K562 (cell line): Measurements from ENCODE around the gene STOX1. TPM values are rescaled to one million over a fixed set of nuclear protein-coding genes. Genes with fewer than 3 reads are reported as not detected.
"Not testable (repeated sequence)": the region's sequence is repeated elsewhere in the genome, so short reads cannot be mapped to it uniquely, and the experiment has no call there.

Source experiments
- ATAC-seq: fragments of 200-7000 bp; cut with Tn5 transposase; 3 replicates; pipeline ENCODE4 v1.9.1; 2020; ENCODE audit warnings: moderate library complexity
- BruUV-seq: library from RNA; stranded (reverse); fragments of 400-500 nt; replicated peaks from 2 replicates; lab custom pipeline; 2021; lab: Mats Ljungman, UMichigan
- CTCF ChIA-PET: fragments of 300-600 bp; formaldehyde crosslinking; extraction: SDS; loops from one replicate; lab custom pipeline; 2021; ENCODE audit warnings: low intra/inter-chr PET ratio; lab: Yijun Ruan, JAX
- POLR2A ChIA-PET: fragments of 300-600, 350-650 bp; sonication (Branson Sonifier 250); formaldehyde crosslinking; extraction: SDS; loops from one replicate; lab custom pipeline; 2021; ENCODE audit warnings: antibody characterized with exemption, inconsistent platforms; lab: Yijun Ruan, JAX
- DNase-seq, 4 experiments: peaks; one replicate each; pipeline versions ENCODE4 v3.0.0 to v3.0.0-alpha.2; 2011 to 2018; ENCODE audit warnings: low spot score in 3 of 4, mixed read lengths in 3 of 4; ENCODE audit errors: extremely low read depth in 1 of 4
- FAIRE-seq: peaks from 2 replicates; lab custom pipeline; 2011; peaks lifted over from hg19 to GRCh38; lab: Jason Lieb, UNC
- H2AFZ ChIP-seq: 2 replicates; pipeline ENCODE4 v1.6.0; 2011; ENCODE audit warnings: low read depth, low read length, control low read depth, inconsistent platforms
- H3K27ac ChIP-seq: fragments of 200-600 bp; 3 replicates; pipeline ENCODE4 v1.8.0; 2011; ENCODE audit warnings: low read depth, mild to moderate bottlenecking, control low read depth, inconsistent platforms, low read length, moderate library complexity, mixed read lengths; ENCODE audit errors: extremely low read depth
- H3K27me3 ChIP-seq, 2 experiments: fragments of 300-600 bp in 1 of 2; 2 replicates in 1 of 2; 3 replicates in 1 of 2; pipeline versions ENCODE4 v1.6.0 to v1.8.0; 2011; ENCODE audit warnings: inconsistent platforms in 2 of 2, low read length in 2 of 2, mild to moderate bottlenecking in 1 of 2, mixed read lengths in 1 of 2, moderate library complexity in 1 of 2; ENCODE audit not compliant: control insufficient read depth in 2 of 2, insufficient read depth in 2 of 2
- H3K36me3 ChIP-seq: fragments of 300-600 bp; 3 replicates; pipeline ENCODE4 v1.8.0; 2011; ENCODE audit warnings: mild to moderate bottlenecking, low read length, inconsistent platforms; ENCODE audit not compliant: control insufficient read depth, insufficient read depth
- H3K4me1 ChIP-seq, 2 experiments: fragments of 200-600 bp in 1 of 2; replicated peaks in 1 of 2; 2 replicates in 1 of 2; 3 replicates in 1 of 2; pipeline versions ENCODE4 v1.5.1 to v1.8.0; 2011; ENCODE audit warnings: inconsistent platforms in 2 of 2, low read length in 2 of 2, mild to moderate bottlenecking in 1 of 2, mixed read lengths in 1 of 2, moderate library complexity in 1 of 2; ENCODE audit not compliant: control insufficient read depth in 2 of 2, insufficient read depth in 2 of 2
- H3K4me2 ChIP-seq: 2 replicates; pipeline ENCODE4 v1.6.1; 2011; ENCODE audit warnings: low read length, control low read depth, inconsistent platforms, mixed read lengths; ENCODE audit not compliant: insufficient read depth
- H3K4me3 ChIP-seq: fragments of 200-600 bp; sonication (generic), shearing (Covaris generic); 2 replicates; pipeline ENCODE4 v1.5.1; 2016; ENCODE audit warnings: control low read depth, inconsistent platforms
- H3K79me2 ChIP-seq: fragments of 200-600 bp; 3 replicates; pipeline ENCODE4 v1.8.0; 2011; ENCODE audit warnings: low read length, inconsistent platforms; ENCODE audit not compliant: control insufficient read depth, insufficient read depth
- H3K9ac ChIP-seq, 2 experiments: 2 replicates each; pipeline versions ENCODE4 v1.6.0 to v1.6.1; 2011; ENCODE audit warnings: low read depth in 2 of 2, low read length in 2 of 2, control low read depth in 1 of 2, inconsistent platforms in 1 of 2, mild to moderate bottlenecking in 1 of 2, mixed read lengths in 1 of 2; ENCODE audit not compliant: insufficient read depth in 1 of 2
- H3K9me1 ChIP-seq: one replicate; pipeline ENCODE4 v1.6.0; 2011; ENCODE audit warnings: inconsistent platforms, mild to moderate bottlenecking, low read length, moderate library complexity; ENCODE audit not compliant: control insufficient read depth, insufficient read depth
- H3K9me3 ChIP-seq: replicated peaks from 2 replicates; pipeline ENCODE4 v1.5.1; 2011; ENCODE audit warnings: low read depth, low read length, inconsistent platforms; ENCODE audit not compliant: control insufficient read depth, insufficient read depth
- H4K20me1 ChIP-seq: replicated peaks from 2 replicates; pipeline ENCODE4 v1.6.1; 2011; ENCODE audit warnings: low read length, inconsistent platforms, mixed read lengths; ENCODE audit not compliant: control insufficient read depth, insufficient read depth
- CBFA2T3 ChIP-seq: fragments of 450-650 bp; IDR thresholded peaks from 2 replicates; pipeline ENCODE4 v1.6.1; 2017
- CBX3 ChIP-seq, 2 experiments: IDR thresholded peaks; 1 replicate in 1 of 2; 2 replicates in 1 of 2; pipeline ENCODE4 v1.6.1; 2012; ENCODE audit warnings: inconsistent platforms in 2 of 2, low read length in 2 of 2, borderline replicate concordance in 1 of 2, control low read depth in 1 of 2
- CBX5 ChIP-seq: IDR thresholded peaks from 2 replicates; pipeline ENCODE4 v1.6.1; 2014; ENCODE audit warnings: low read depth, borderline replicate concordance
- ETS1 ChIP-seq: conservative IDR thresholded peaks from 2 replicates; pipeline ENCODE4 v1.6.1; 2011; ENCODE audit warnings: low read depth, mild to moderate bottlenecking, low read length; ENCODE audit not compliant: control insufficient read depth
- HMBOX1 ChIP-seq: sonication (generic); IDR thresholded peaks from 2 replicates; pipeline ENCODE4 v1.6.1; 2016
- SOX6 ChIP-seq: fragments of 450-650 bp; IDR thresholded peaks from 2 replicates; pipeline ENCODE4 v1.6.1; 2014; ENCODE audit warnings: mild to moderate bottlenecking
- TCF3 ChIP-seq: sonication (generic); formaldehyde crosslinking; IDR thresholded peaks from 2 replicates; pipeline ENCODE4 v1.4.0; 2020; ENCODE audit warnings: mild to moderate bottlenecking, missing genetic modification reagents
- TRIM24 ChIP-seq, 2 experiments: fragments of 450-650 bp; IDR thresholded peaks; 2 replicates each; pipeline ENCODE4 v1.6.1; 2016
- TRIM28 ChIP-seq: fragments of 450-650 bp; IDR thresholded peaks from 2 replicates; pipeline ENCODE4 v1.6.1; 2017
- ZBTB8A ChIP-seq: fragments of 450-650 bp; IDR thresholded peaks from 2 replicates; pipeline ENCODE4 v1.6.1; 2018; ENCODE audit warnings: mild to moderate bottlenecking, moderate library complexity; ENCODE audit not compliant: partially characterized antibody
- ZNF280A ChIP-seq: fragments of 450-650 bp; IDR thresholded peaks from 2 replicates; pipeline ENCODE4 v1.6.1; 2018; ENCODE audit warnings: mild to moderate bottlenecking, low read depth; ENCODE audit not compliant: partially characterized antibody
- WGBS: fragments of 100-300 bp; shearing (Covaris generic); methylation state at CpG from one replicate; pipeline ENCODE4 v1.1.6; 2016; ENCODE audit warnings: low coverage, mixed read lengths; ENCODE audit not compliant: insufficient coverage; ENCODE audit errors: missing lambda C conversion rate; 5-methylcytosine and 5-hydroxymethylcytosine counted together
- in situ Hi-C: fragments of 300-500 bp; cut with MboI; formaldehyde crosslinking; loops from 4 replicates; pipeline ENCODE4 v1.15.0; 2018; ENCODE audit warnings: inconsistent platforms, mixed read lengths
- intact Hi-C: fragments of 100-400 bp; cut with micrococcal nuclease; formaldehyde crosslinking; loops from 2 replicates; pipeline ENCODE4 v1.14.2; 2022
- polyA plus RNA-seq, 8 experiments: library from polyadenylated mRNA; depleted of rRNA in 4 of 8; stranded (reverse) in 5 of 8; unstranded in 3 of 8; fragments of >200 nt; fragmentation: Nextera tagmentation in 2 of 8; fragmentation: Illumina TruSeq in 1 of 8; extraction: Ambion mirVana in 2 of 8; extraction: Trizol in 1 of 8; gene quantifications; 2 replicates each; pipeline versions ENCODE4 v1.2.1 to v1.2.3, GENCODE V29; 2011 to 2014; ENCODE audit warnings: inconsistent platforms in 1 of 8, missing spikeins in 1 of 8
- total RNA-seq, 7 experiments: library from RNA; depleted of rRNA in 6 of 7; stranded (reverse); fragments of >200 nt in 6 of 7; fragmentation: Illumina TruSeq in 2 of 7; extraction: Trizol in 2 of 7; gene quantifications; 2 replicates each; pipeline versions ENCODE4 v1.2.1 to v1.2.3, GENCODE V29; 2011 to 2021; ENCODE audit warnings: low replicate concordance in 1 of 7

STOX1 gene
- total and polyA plus RNA-seq, 9 of the 15 experiments (the other 6 are each of a cell fraction or from before 2014, with no cell fraction given): 0.09 to 0.87 (median 0.29) TPM

GRCh38 chr10:68864611-68865010, 37.3 kb downstream of the STOX1 start:
- Histone ChIP-seq H3K36me3 (no peaks in the 10 kb centered on the region), H3K4me1 (no peaks in the 10 kb centered on the region), H3K4me3 (no peak overlapping the region), H2AFZ (no peak overlapping the region), H3K79me2 (no peaks in the 10 kb centered on the region), H3K9me3 (peaks cover 4% of the 10 kb centered on the region), H3K9ac (no peak overlapping the region), H3K9me1 (no peaks in the 10 kb centered on the region), H3K27me3 (no peaks in the 10 kb centered on the region), H3K27ac (no peak overlapping the region), H3K4me2 (no peak overlapping the region), H4K20me1 (no peaks in the 10 kb centered on the region)
- TF ChIP-seq TCF3 (no peak), ZBTB8A (no peak), ETS1 (no peak)
- FAIRE-seq (no peak), DNase-seq (no peak), ATAC-seq (no peak)
- intact Hi-C loops (no loop called here), in situ Hi-C loops (no loop called here)
- no TSS peak for BruUV-seq
- WGBS: 67% methylated on average over 1 of the region's 1 CpG
- POLR2A ChIA-PET: no interaction called here
- CTCF ChIA-PET: no interaction called here

- H3K9me1 ChIP-seq, H3K9me3 ChIP-seq, H3K9ac ChIP-seq, BruUV-seq, H3K79me2 ChIP-seq, H3K4me2 ChIP-seq, CTCF ChIA-PET, DNase-seq, H3K27ac ChIP-seq, in situ Hi-C loops, H2AFZ ChIP-seq, H4K20me1 ChIP-seq, H3K27me3 ChIP-seq, intact Hi-C loops, H3K36me3 ChIP-seq, H3K4me3 ChIP-seq, FAIRE-seq, ATAC-seq, H3K4me1 ChIP-seq: not testable (repeated sequence)
- TF ChIP-seq CBX3 (IDR thresholded peaks at IDR 0.05; ENCODE audit: borderline replicate concordance in 1 of 2, low read length in 2 of 2) (peak in 1 of 2 experiments; percentile 86; a peak in 2 of 3 replicates), HMBOX1 (peak; percentile 40; the same call in 1 of the 2 replicates), SOX6 (peak; percentile 12; the same call in 1 of the 2 replicates), ZNF280A (peak; percentile 37), CBX5 (peak; percentile 86; the same call in 1 of the 2 replicates), TRIM24 (IDR thresholded peaks at IDR 0.05) (peak; percentile 47 to 56; a peak in 2 of 4 replicates), TRIM28 (peak; percentile 79), CBFA2T3 (peak; percentile 12; the same call in 1 of the 2 replicates)
- POLR2A ChIA-PET: interaction anchor here (0.5 to 0.9 kb wide), 2 partner anchors 25 to 26 kb away, joined by 3 read pairs; no protein-coding TSS in a partner anchor
- 13% methylated on average over 8 of the region's 8 CpGs for WGBS
Observed at GRCh38 chr10:68868173-68868572, 40.8 kb downstream of the STOX1 start.
